Mesendoderm (in vitro differentiated cells): ENCODE results near the gene ITPR3.

Source experiments
- DNase-seq: peaks from one replicate; pipeline ENCODE4 v3.0.0; 2013
- H2AK5ac ChIP-seq: 2 replicates; pipeline ENCODE4 v1.6.1; 2013; ENCODE audit warnings: low read length, inconsistent platforms
- H2BK120ac ChIP-seq: 2 replicates; pipeline ENCODE4 v1.6.1; 2013; ENCODE audit warnings: low read depth, mild to moderate bottlenecking, low read length, moderate library complexity, mixed read lengths
- H2BK15ac ChIP-seq: replicated peaks from 2 replicates; pipeline ENCODE4 v1.6.1; 2013; ENCODE audit warnings: low read depth, mild to moderate bottlenecking, moderate library complexity
- H2BK5ac ChIP-seq: 2 replicates; pipeline ENCODE4 v1.6.1; 2013; ENCODE audit warnings: low read length, inconsistent platforms
- H3K18ac ChIP-seq: 2 replicates; pipeline ENCODE4 v1.6.1; 2013; ENCODE audit warnings: mild to moderate bottlenecking, low read length, mixed read lengths
- H3K23ac ChIP-seq: one replicate; pipeline ENCODE4 v1.6.1; 2013; ENCODE audit warnings: low read length
- H3K27ac ChIP-seq: 2 replicates; pipeline ENCODE4 v1.5.1; 2013; ENCODE audit warnings: low read depth, mild to moderate bottlenecking, inconsistent platforms, low read length, moderate library complexity
- H3K27me3 ChIP-seq: 2 replicates; pipeline ENCODE4 v1.6.1; 2013; ENCODE audit warnings: low read length, control low read depth, mild to moderate bottlenecking, inconsistent platforms; ENCODE audit not compliant: insufficient read depth, poor library complexity
- H3K36me3 ChIP-seq: 2 replicates; pipeline ENCODE4 v1.6.1; 2013; ENCODE audit warnings: low read length, inconsistent platforms; ENCODE audit not compliant: control insufficient read depth, insufficient read depth
- H3K4ac ChIP-seq: one replicate; pipeline ENCODE4 v1.6.1; 2013; ENCODE audit warnings: low read depth, mild to moderate bottlenecking, low read length, moderate library complexity
- H3K4me1 ChIP-seq: 2 replicates; pipeline ENCODE4 v1.6.1; 2013; ENCODE audit warnings: low read depth, low read length, inconsistent platforms; ENCODE audit not compliant: control insufficient read depth
- H3K4me2 ChIP-seq: 2 replicates; pipeline ENCODE4 v1.6.1; 2013; ENCODE audit warnings: low read length
- H3K4me3 ChIP-seq: 2 replicates; pipeline ENCODE4 v1.5.1; 2013; ENCODE audit warnings: mild to moderate bottlenecking, low read length
- H3K56ac ChIP-seq: one replicate; pipeline ENCODE4 v1.6.1; 2013; ENCODE audit warnings: low read length
- H3K79me1 ChIP-seq: 2 replicates; pipeline ENCODE4 v1.6.1; 2013; ENCODE audit warnings: low read length, inconsistent platforms
- H3K79me2 ChIP-seq: 2 replicates; pipeline ENCODE4 v1.6.1; 2013; ENCODE audit warnings: mild to moderate bottlenecking, low read length; ENCODE audit not compliant: control insufficient read depth, insufficient read depth
- H3K9ac ChIP-seq: 2 replicates; pipeline ENCODE4 v1.6.1; 2013; ENCODE audit warnings: low read length, inconsistent platforms
- H4K5ac ChIP-seq: one replicate; pipeline ENCODE4 v1.6.1; 2013; ENCODE audit warnings: low read length
- H4K8ac ChIP-seq: one replicate; pipeline ENCODE4 v1.6.1; 2013; ENCODE audit warnings: low read depth, mild to moderate bottlenecking, control low read depth, low read length, moderate library complexity
- WGBS: extraction: QIAGEN DNeasy Blood & Tissue Kit; methylation state at CpG from one replicate; pipeline ENCODE4 v1.1.7; 2013; ENCODE audit warnings: low lambda C conversion rate, missing lambda C conversion rate; ENCODE audit not compliant: insufficient coverage; ENCODE audit errors: extremely low coverage; 5-methylcytosine and 5-hydroxymethylcytosine counted together

The ITPR3 gene

GRCh38 chr6:33725222-33725621 is 104.1 kb downstream of the ITPR3 start:
- H3K18ac ChIP-seq = no peak overlapping the region
- H2BK15ac ChIP-seq = no peak overlapping the region
- no peaks in the 10 kb centered on the region for H3K79me2 ChIP-seq
- no peak overlapping the region for H3K56ac ChIP-seq
- H3K4me1 ChIP-seq = no peaks in the 10 kb centered on the region
- H3K79me1 ChIP-seq = no peaks in the 10 kb centered on the region
- H2BK5ac ChIP-seq = no peak overlapping the region
- H3K27ac ChIP-seq = no peak overlapping the region
- H2BK120ac ChIP-seq = no peak overlapping the region
- DNase-seq = no peak
- no peak overlapping the region for H3K9ac ChIP-seq
- no peak overlapping the region for H3K23ac ChIP-seq
- no peak overlapping the region for H4K5ac ChIP-seq
- no peak overlapping the region for H3K4ac ChIP-seq
- WGBS = no CpG with 5 or more reads among the region's 14 CpGs
- H4K8ac ChIP-seq = no peak overlapping the region
- no peak overlapping the region for H2AK5ac ChIP-seq
- H3K27me3 ChIP-seq = no peaks in the 10 kb centered on the region
- no peaks in the 10 kb centered on the region for H3K36me3 ChIP-seq
- no peak overlapping the region for H3K4me3 ChIP-seq
- H3K4me2 ChIP-seq = no peak overlapping the region

- H2BK5ac ChIP-seq = no peak overlapping the region
- no peak for DNase-seq
Measured at GRCh38 chr6:33725891-33726673, 105.0 kb downstream of the ITPR3 start.

GRCh38 chr6:33726696-33727095 is 105.6 kb downstream of the ITPR3 start:
- Histone ChIP-seq H2BK15ac (no peak overlapping the region), H3K27me3 (no peaks in the 10 kb centered on the region), H3K23ac (no peak overlapping the region), H3K4me2 (no peak overlapping the region), H3K9ac (no peak overlapping the region), H3K4ac (no peak overlapping the region), H2BK120ac (no peak overlapping the region), H3K4me3 (no peak overlapping the region), H2AK5ac (no peak overlapping the region), H2BK5ac (no peak overlapping the region), H3K79me1 (no peaks in the 10 kb centered on the region), H3K27ac (no peak overlapping the region), H4K8ac (no peak overlapping the region), H4K5ac (no peak overlapping the region), H3K56ac (no peak overlapping the region), H3K36me3 (no peaks in the 10 kb centered on the region), H3K18ac (no peak overlapping the region), H3K4me1 (no peaks in the 10 kb centered on the region), H3K79me2 (no peaks in the 10 kb centered on the region)
- whole genome bisulfite sequencing = no CpG with 5 or more reads among the region's 15 CpGs
- no peak for DNase-seq

More at GRCh38 chr6:33725891-33726673, 105.0 kb downstream of the ITPR3 start:
- Histone ChIP-seq H4K8ac (no peak overlapping the region), H3K56ac (no peak overlapping the region), H3K4ac (no peak overlapping the region), H3K18ac (no peak overlapping the region), H3K4me2 (no peak overlapping the region), H3K79me1 (no peaks in the 10 kb centered on the region), H3K4me1 (no peaks in the 10 kb centered on the region), H3K79me2 (no peaks in the 10 kb centered on the region), H3K27ac (no peak overlapping the region), H3K9ac (no peak overlapping the region), H3K4me3 (no peak overlapping the region), H3K36me3 (no peaks in the 10 kb centered on the region), H4K5ac (no peak overlapping the region), H2BK15ac (no peak overlapping the region), H3K23ac (no peak overlapping the region), H2AK5ac (no peak overlapping the region), H2BK120ac (no peak overlapping the region), H3K27me3 (no peaks in the 10 kb centered on the region)
- no CpG with 5 or more reads among the region's 7 CpGs for WGBS

GRCh38 chr6:33727126-33727525 is 106.0 kb downstream of the ITPR3 start:
- no peak overlapping the region for H3K23ac ChIP-seq
- no peak overlapping the region for H3K4me3 ChIP-seq
- H3K56ac ChIP-seq = no peak overlapping the region
- H3K4ac ChIP-seq = no peak overlapping the region
- H3K4me1 ChIP-seq = no peaks in the 10 kb centered on the region
- no peaks in the 10 kb centered on the region for H3K36me3 ChIP-seq
- no peak overlapping the region for H2BK120ac ChIP-seq
- H4K5ac ChIP-seq = no peak overlapping the region
- H3K27me3 ChIP-seq = no peaks in the 10 kb centered on the region
- H3K79me1 ChIP-seq = no peaks in the 10 kb centered on the region
- no peak overlapping the region for H3K9ac ChIP-seq
- no peak for DNase-seq
- no peak overlapping the region for H3K4me2 ChIP-seq
- H2BK15ac ChIP-seq = no peak overlapping the region
- no CpG with 5 or more reads among the region's 7 CpGs for WGBS
- no peak overlapping the region for H4K8ac ChIP-seq
- no peak overlapping the region for H3K18ac ChIP-seq
- no peaks in the 10 kb centered on the region for H3K79me2 ChIP-seq
- no peak overlapping the region for H2AK5ac ChIP-seq
- no peak overlapping the region for H3K27ac ChIP-seq
- no peak overlapping the region for H2BK5ac ChIP-seq

GRCh38 chr6:33727932-33728331 is 106.8 kb downstream of the ITPR3 start:
- H2BK120ac ChIP-seq = no peak overlapping the region
- no peak for DNase-seq

GRCh38 chr6:33728438-33728837 is 107.3 kb downstream of the ITPR3 start:
- H2AK5ac ChIP-seq = no peak overlapping the region
- H2BK5ac ChIP-seq = no peak overlapping the region
- no peak overlapping the region for H3K18ac ChIP-seq
- no peak overlapping the region for H3K4ac ChIP-seq
- H3K4me3 ChIP-seq = no peak overlapping the region
- no peaks in the 10 kb centered on the region for H3K27me3 ChIP-seq
- H3K4me1 ChIP-seq = no peaks in the 10 kb centered on the region
- H2BK15ac ChIP-seq = no peak overlapping the region
- no peak overlapping the region for H3K27ac ChIP-seq
- no peak overlapping the region for H2BK120ac ChIP-seq
- H3K4me2 ChIP-seq = no peak overlapping the region
- H3K56ac ChIP-seq = no peak overlapping the region
- DNase-seq = no peak
- no CpG with 5 or more reads among the region's 11 CpGs for WGBS
- H3K9ac ChIP-seq = no peak overlapping the region
- H4K5ac ChIP-seq = no peak overlapping the region
- no peaks in the 10 kb centered on the region for H3K79me2 ChIP-seq
- no peak overlapping the region for H3K23ac ChIP-seq
- H3K79me1 ChIP-seq = no peaks in the 10 kb centered on the region
- no peaks in the 10 kb centered on the region for H3K36me3 ChIP-seq
- H4K8ac ChIP-seq = no peak overlapping the region

More at GRCh38 chr6:33727932-33728331, 106.8 kb downstream of the ITPR3 start:
- no peaks in the 10 kb centered on the region for H3K79me2 ChIP-seq
- H4K8ac ChIP-seq = no peak overlapping the region
- no peak overlapping the region for H2BK15ac ChIP-seq
- no peak overlapping the region for H3K4me3 ChIP-seq
- no peak overlapping the region for H3K9ac ChIP-seq
- no peak overlapping the region for H2BK5ac ChIP-seq
- no peak overlapping the region for H3K56ac ChIP-seq
- H3K36me3 ChIP-seq = no peaks in the 10 kb centered on the region
- H3K23ac ChIP-seq = no peak overlapping the region
- no peak overlapping the region for H4K5ac ChIP-seq
- H3K4me1 ChIP-seq = no peaks in the 10 kb centered on the region
- H3K27ac ChIP-seq = no peak overlapping the region
- no peaks in the 10 kb centered on the region for H3K27me3 ChIP-seq
- no peak overlapping the region for H3K18ac ChIP-seq
- H3K4me2 ChIP-seq = no peak overlapping the region
- H2AK5ac ChIP-seq = no peak overlapping the region
- H3K79me1 ChIP-seq = no peaks in the 10 kb centered on the region
- no CpG with 5 or more reads among the region's 11 CpGs for WGBS
- H3K4ac ChIP-seq = no peak overlapping the region
